Measurements from ENCODE around the gene ZNF281. TPM values are rescaled to one million over a fixed set of nuclear protein-coding genes. Genes with fewer than 3 reads are reported as not detected.

ZNF281 gene
- total RNA-seq, 6 experiments from 2014 or later = 37.2 to 50.7 (median 43.9) TPM

GRCh38 chr1:200368556-200368955 lies 41.3 kb downstream of the ZNF281 start:
- Mint-ChIP-seq H3K9me3 (no peaks in the 10 kb centered on the region), H3K27me3 (ENCODE audit: insufficient read depth) (peaks cover 2% of the 10 kb centered on the region; the same call in 1 of the 2 replicates), H3K36me3 (ENCODE audit: low read depth) (peaks cover 15% of the 10 kb centered on the region), H3K4me3 (peak overlapping the region; percentile 40), H3K27ac (peak overlapping the region; percentile 85), H3K4me1 (ENCODE audit: low read depth) (peaks cover 30% of the 10 kb centered on the region)
- no peak for DNase-seq
- TF ChIP-seq CTCF (IDR thresholded peaks at IDR 0.05) = no peak

GRCh38 chr1:200367841-200368534 lies 41.8 kb downstream of the ZNF281 start:
- H3K9me3 Mint-ChIP-seq = no peaks in the 10 kb centered on the region
- H3K27me3 Mint-ChIP-seq (ENCODE audit: insufficient read depth) = peaks cover 2% of the 10 kb centered on the region; the same call in 1 of the 2 replicates
- peak overlapping the region; percentile 40 for H3K4me3 Mint-ChIP-seq
- peaks cover 15% of the 10 kb centered on the region for H3K36me3 Mint-ChIP-seq (ENCODE audit: low read depth)
- H3K27ac Mint-ChIP-seq = peak overlapping the region; percentile 85
- peak; percentile 81 for DNase-seq
- H3K4me1 Mint-ChIP-seq (ENCODE audit: low read depth) = peaks cover 24% of the 10 kb centered on the region
- TF ChIP-seq CTCF (IDR thresholded peaks at IDR 0.05) = no peak

- Mint-ChIP-seq H3K4me1 (ENCODE audit: low read depth) (peaks cover 11% of the 10 kb centered on the region), H3K36me3 (ENCODE audit: low read depth) (peaks cover 15% of the 10 kb centered on the region), H3K27ac (peak overlapping the region; percentile 85), H3K27me3 (ENCODE audit: insufficient read depth) (peaks cover 2% of the 10 kb centered on the region; the same call in 1 of the 2 replicates), H3K4me3 (no peak overlapping the region), H3K9me3 (no peaks in the 10 kb centered on the region)
- DNase-seq = no peak
- no peak for TF ChIP-seq CTCF (IDR thresholded peaks at IDR 0.05)
Measured at GRCh38 chr1:200366577-200367253, 43.1 kb downstream of the ZNF281 start.

- no peak for DNase-seq
- H3K9me3 Mint-ChIP-seq = no peaks in the 10 kb centered on the region
- peaks cover 15% of the 10 kb centered on the region for H3K36me3 Mint-ChIP-seq (ENCODE audit: low read depth)
- H3K27me3 Mint-ChIP-seq (ENCODE audit: insufficient read depth) = peaks cover 2% of the 10 kb centered on the region; the same call in 1 of the 2 replicates
- H3K4me3 Mint-ChIP-seq = no peak overlapping the region
- peaks cover 4% of the 10 kb centered on the region for H3K4me1 Mint-ChIP-seq (ENCODE audit: low read depth)
- peak overlapping the region; percentile 65 for H3K27ac Mint-ChIP-seq
- no peak for TF ChIP-seq CTCF (IDR thresholded peaks at IDR 0.05)
Measured at GRCh38 chr1:200365897-200366426, 43.9 kb downstream of the ZNF281 start.

- H3K36me3 Mint-ChIP-seq (ENCODE audit: low read depth) = peaks cover 15% of the 10 kb centered on the region
- H3K4me3 Mint-ChIP-seq = no peak overlapping the region; the same call in 1 of the 2 replicates
- no peak for DNase-seq
- peak overlapping the region; percentile 84 for H3K27ac Mint-ChIP-seq
- H3K4me1 Mint-ChIP-seq (ENCODE audit: low read depth) = no peaks in the 10 kb centered on the region
- TF ChIP-seq CTCF (IDR thresholded peaks at IDR 0.05) = no peak
- no peaks in the 10 kb centered on the region for H3K9me3 Mint-ChIP-seq
- H3K27me3 Mint-ChIP-seq (ENCODE audit: insufficient read depth) = peaks cover 2% of the 10 kb centered on the region; the same call in 1 of the 2 replicates
Measured at GRCh38 chr1:200364831-200365230, 45.0 kb downstream of the ZNF281 start.
